Adrenal gland (tissue), 5 donors: ENCODE results near the gene SMAD3.

Source experiments
- CTCF ChIP-seq, 6 experiments: fragments of 450-650 bp in 4 of 6; fragments of 200-600 bp in 2 of 6; sonication (generic) in 1 of 6; IDR thresholded peaks; 1 replicate in 5 of 6; 2 replicates in 1 of 6; pipeline versions ENCODE4 v1.5.1 to v1.8.0; 2016 to 2021; ENCODE audit warnings: antibody characterized with exemption in 6 of 6, mild to moderate bottlenecking in 2 of 6, moderate library complexity in 1 of 6
- POLR2A ChIP-seq, 2 donors: fragments of 450-650 bp; IDR thresholded peaks; one replicate each; pipeline ENCODE4 v1.6.1; 2017; ENCODE audit warnings: antibody characterized with exemption in 2 of 2, mild to moderate bottlenecking in 2 of 2, moderate library complexity in 1 of 2
- donor health status: DM: no; HTN: no; CAD: no.

- TF ChIP-seq CTCF (IDR thresholded peaks at IDR 0.05) (no peak), POLR2A (IDR thresholded peaks at IDR 0.05) (no peak)
Measured at GRCh38 chr15:67216859-67217258, 151.5 kb downstream of the SMAD3 start.
